HepG2 (cell line): ENCODE results near the gene GOLGA8B. TPM values are rescaled to one million over a fixed set of nuclear protein-coding genes. Genes with fewer than 3 reads are reported as not detected.
"Not testable (repeated sequence)": the region's sequence is repeated elsewhere in the genome, so short reads cannot be mapped to it uniquely, and the experiment has no call there.

ENCODE experiments used
- ATAC-seq: fragments of 200-7000 bp; cut with Tn5 transposase; 3 replicates; pipeline ENCODE4 v1.9.1; 2020; ENCODE audit warnings: mild to moderate bottlenecking, moderate library complexity
- BruUV-seq: library from RNA; stranded (reverse); fragments of 400-500 nt; replicated peaks from 2 replicates; lab custom pipeline; 2021; lab: Mats Ljungman, UMichigan
- CTCF ChIA-PET: fragments of 300-600 bp; formaldehyde crosslinking; extraction: SDS; loops from one replicate; lab custom pipeline; 2021; ENCODE audit warnings: low total read pairs, inconsistent platforms, low intra/inter-chr PET ratio; lab: Yijun Ruan, JAX
- POLR2A ChIA-PET: fragments of 350-600 bp; sonication (Branson Sonifier 250); formaldehyde crosslinking; loops from one replicate; lab custom pipeline; 2020; ENCODE audit warnings: antibody characterized with exemption, inconsistent platforms; lab: Yijun Ruan, JAX
- DNase-seq: peaks from one replicate; pipeline ENCODE4 v3.0.0-alpha.2; 2015; ENCODE audit warnings: low spot score
- FAIRE-seq: peaks from 3 replicates; lab custom pipeline; 2011; peaks lifted over from hg19 to GRCh38; lab: Jason Lieb, UNC
- H2AFZ ChIP-seq: one replicate; pipeline ENCODE4 v1.6.1; 2011; ENCODE audit warnings: low read length, inconsistent platforms
- H3K27ac ChIP-seq: fragments of 300-600 bp; 3 replicates; pipeline ENCODE4 v1.8.0; 2011; ENCODE audit warnings: mixed run types, mild to moderate bottlenecking, mixed read lengths, low read length, inconsistent platforms; ENCODE audit not compliant: insufficient read depth; ENCODE audit errors: extremely low read length
- H3K27me3 ChIP-seq, 2 experiments: fragments of 200-600 bp in 1 of 2; 2 replicates in 1 of 2; 3 replicates in 1 of 2; pipeline versions ENCODE4 v1.6.0 to v1.8.0; 2011; ENCODE audit warnings: low read length in 2 of 2, mild to moderate bottlenecking in 2 of 2, moderate library complexity in 2 of 2, inconsistent platforms in 1 of 2; ENCODE audit not compliant: insufficient read depth in 2 of 2, control insufficient read depth in 1 of 2
- H3K36me3 ChIP-seq, 2 experiments: fragments of 200-600 bp in 1 of 2; replicated peaks in 1 of 2; 2 replicates in 1 of 2; 3 replicates in 1 of 2; pipeline versions ENCODE4 v1.5.1 to v1.8.0; 2011; ENCODE audit warnings: low read length in 2 of 2, inconsistent platforms in 1 of 2; ENCODE audit not compliant: insufficient read depth in 2 of 2, control insufficient read depth in 1 of 2
- H3K4me1 ChIP-seq: 2 replicates; pipeline ENCODE4 v1.5.1; 2012; ENCODE audit warnings: low read length, inconsistent platforms; ENCODE audit not compliant: insufficient read depth
- H3K4me2 ChIP-seq: 2 replicates; pipeline ENCODE4 v1.6.0; 2011; ENCODE audit warnings: low read depth, low read length, inconsistent platforms
- H3K4me3 ChIP-seq, 3 experiments: fragments of 200-600 bp in 1 of 3; sonication (generic), shearing (Covaris generic) in 1 of 3; replicated peaks in 1 of 3; 2 replicates each; pipeline ENCODE4 v1.5.1; 2011 to 2016; ENCODE audit warnings: low read length in 3 of 3, inconsistent platforms in 2 of 3, low read depth in 2 of 3, mild to moderate bottlenecking in 2 of 3, control low read depth in 1 of 3, mixed read lengths in 1 of 3; ENCODE audit not compliant: insufficient read depth in 1 of 3
- H3K79me2 ChIP-seq: one replicate; pipeline ENCODE4 v1.6.1; 2011; ENCODE audit warnings: low read length, inconsistent platforms; ENCODE audit not compliant: insufficient read depth
- H3K9ac ChIP-seq: 2 replicates; pipeline ENCODE4 v1.6.0; 2011; ENCODE audit warnings: mild to moderate bottlenecking, low read depth, low read length, inconsistent platforms; ENCODE audit not compliant: insufficient read depth
- H3K9me3 ChIP-seq: 2 replicates; pipeline ENCODE4 v1.5.1; 2012; ENCODE audit warnings: mild to moderate bottlenecking, low read length
- H4K20me1 ChIP-seq: 2 replicates; pipeline ENCODE4 v1.6.0; 2011; ENCODE audit warnings: inconsistent platforms, mild to moderate bottlenecking, low read length, moderate library complexity; ENCODE audit not compliant: insufficient read depth
- ARID4A ChIP-seq: sonication (generic); formaldehyde crosslinking; IDR thresholded peaks from 2 replicates; pipeline ENCODE4 v1.5.0; 2020; ENCODE audit warnings: mild to moderate bottlenecking, missing genetic modification reagents, borderline replicate concordance
- CREM ChIP-seq, 2 experiments: sonication (generic) in 1 of 2; formaldehyde crosslinking in 1 of 2; IDR thresholded peaks; 2 replicates each; pipeline versions ENCODE4 v1.4.0 to v1.6.1; 2016 to 2020; ENCODE audit warnings: antibody characterized with exemption in 1 of 2, mild to moderate bottlenecking in 1 of 2, missing genetic modification reagents in 1 of 2
- GATAD2A ChIP-seq: IDR thresholded peaks from 2 replicates; pipeline ENCODE4 v1.6.1; 2016
- HMG20A ChIP-seq: IDR thresholded peaks from 2 replicates; pipeline ENCODE4 v1.6.1; 2016; ENCODE audit warnings: borderline replicate concordance
- TEAD3 ChIP-seq: optimal IDR thresholded peaks from 2 replicates; pipeline ENCODE3; 2016; ENCODE audit warnings: borderline replicate concordance
- WGBS: methylation state at CpG from one replicate; pipeline ENCODE4 v1.1.6; 2017; ENCODE audit warnings: low lambda C conversion rate; 5-methylcytosine and 5-hydroxymethylcytosine counted together
- in situ Hi-C: cut with HindIII; loops from 2 replicates; pipeline ENCODE4 v1.10.0; 2017; ENCODE audit warnings: low pct_unique_long_range_greater_than_20kb; ENCODE audit not compliant: extremely low pct_ligation_motif_present
- intact Hi-C: fragments of 100-400 bp; cut with micrococcal nuclease; formaldehyde crosslinking; loops from one replicate; pipeline ENCODE4 v1.10.0; 2022; ENCODE audit not compliant: unreplicated experiment
- polyA plus RNA-seq, 8 experiments: library from polyadenylated mRNA; depleted of rRNA in 3 of 8; stranded (reverse) in 7 of 8; unstranded in 1 of 8; fragments of >200 nt; fragmentation: Illumina TruSeq in 4 of 8; extraction: Trizol in 4 of 8; gene quantifications; 2 replicates each; pipeline versions ENCODE4 v1.2.1 to v1.2.3, GENCODE V29; 2011 to 2016; ENCODE audit warnings: low read depth in 4 of 8, missing spikeins in 1 of 8, mixed read lengths in 1 of 8; ENCODE audit not compliant: insufficient read depth in 1 of 8
- total RNA-seq, 5 experiments: library from RNA; depleted of rRNA; stranded (reverse); fragments of >200 nt; fragmentation: Illumina TruSeq; extraction: Trizol; gene quantifications; 2 replicates each; pipeline ENCODE4 v1.2.3, GENCODE V29; 2016; ENCODE audit warnings: low read depth in 1 of 5

GOLGA8B gene
- total and polyA plus RNA-seq, 2 of the 13 experiments (the other 11 are each of a cell fraction or from before 2014, with no cell fraction given): 38.8 to 89.0 TPM

DNA sequence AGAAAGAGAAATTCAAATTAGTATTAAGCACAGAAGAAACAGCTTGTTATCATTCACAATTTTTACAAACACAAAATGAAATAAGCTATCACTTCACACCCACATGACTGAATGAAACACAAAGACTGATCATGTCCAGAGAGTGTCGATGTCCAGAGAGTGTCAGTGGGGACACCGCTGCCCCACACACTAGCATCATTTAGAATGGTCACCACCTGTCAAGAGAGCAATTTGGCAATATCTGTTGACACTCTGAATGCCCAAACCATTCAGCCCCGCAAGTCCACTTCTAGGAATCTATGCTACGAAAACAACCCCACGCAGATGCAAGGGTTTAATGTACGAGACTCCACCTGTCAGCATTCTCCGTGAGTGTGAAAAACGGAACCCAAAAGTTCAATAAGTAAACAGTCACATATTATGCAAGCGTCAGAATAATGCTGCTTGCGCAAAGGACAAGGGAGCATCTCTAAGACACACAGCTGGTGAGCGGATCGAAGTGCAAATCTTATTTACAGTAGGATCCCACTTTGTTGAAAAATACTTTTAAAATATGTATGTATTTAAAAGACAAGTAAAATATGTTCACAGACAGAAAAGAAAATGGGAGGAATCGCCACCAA lies 11.3 kb downstream of the GOLGA8B start (continued):
- TF ChIP-seq HMG20A (CRISPR knock-in tag) (0 out of 2 replicates have a peak, but pooled peaks have one; percentile 32), CREM (IDR thresholded peaks at IDR 0.05) (0 out of 2 replicates have a peak, but pooled peaks have one; percentile 22), GATAD2A (peak; percentile 77), TEAD3 (peak; percentile 26), ARID4A (CRISPR knock-in tag) (peak; percentile 16; the same call in 1 of the 2 replicates)
- not testable (repeated sequence) for TF ChIP-seq CREM (CRISPR knock-in tag; IDR thresholded peaks at IDR 0.05)

- H4K20me1 ChIP-seq, H3K27ac ChIP-seq, H3K4me2 ChIP-seq, H3K9ac ChIP-seq, CTCF ChIA-PET, ATAC-seq, in situ Hi-C loops, H3K9me3 ChIP-seq, BruUV-seq, H2AFZ ChIP-seq, intact Hi-C loops, H3K36me3 ChIP-seq, H3K4me3 ChIP-seq, DNase-seq, POLR2A ChIA-PET, H3K27me3 ChIP-seq, FAIRE-seq: not testable (repeated sequence)
- Histone ChIP-seq H3K4me1 (peaks cover 16% of the 10 kb centered on the region), H3K79me2 (peaks cover 18% of the 10 kb centered on the region)
- WGBS: no CpG with 5 or more reads among the region's 4 CpGs
Measured at GRCh38 chr15:34569670-34570396, 13.6 kb downstream of the GOLGA8B start.

DNA sequence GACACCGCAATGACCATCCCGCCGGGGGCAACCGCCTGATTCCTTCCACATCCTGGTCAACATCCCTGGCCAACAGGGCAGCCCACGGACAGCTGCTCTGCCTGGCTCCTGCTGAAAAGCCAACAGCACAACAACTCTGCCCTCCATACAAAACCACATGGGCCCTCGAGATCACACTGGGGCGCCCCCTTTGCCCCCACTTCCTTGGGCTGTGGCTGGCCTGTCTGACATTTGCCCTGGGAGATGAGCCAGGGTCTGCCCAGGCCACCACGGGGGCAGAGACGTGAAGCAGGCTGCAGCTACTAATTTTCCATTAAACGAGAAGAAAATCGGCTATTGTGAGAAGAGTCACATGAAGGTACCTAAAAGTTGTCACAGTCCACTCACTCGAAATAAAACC lies 16.3 kb downstream of the GOLGA8B start:
- DNase-seq, FAIRE-seq, H3K9me3 ChIP-seq, H3K4me2 ChIP-seq, H3K9ac ChIP-seq, H3K27me3 ChIP-seq, H3K27ac ChIP-seq, H3K36me3 ChIP-seq, H2AFZ ChIP-seq, in situ Hi-C loops, intact Hi-C loops, H3K4me1 ChIP-seq, ATAC-seq, CTCF ChIA-PET, H3K4me3 ChIP-seq, H4K20me1 ChIP-seq, POLR2A ChIA-PET, BruUV-seq: not testable (repeated sequence)
- peaks cover 17% of the 10 kb centered on the region for H3K79me2 ChIP-seq
- WGBS: 85% methylated on average over 5 of the region's 12 CpGs
